GM12878 (cell line): Measurements from ENCODE around the gene F7. TPM values are rescaled to one million over a fixed set of nuclear protein-coding genes. Genes with fewer than 3 reads are reported as not detected.
"Not testable (repeated sequence)": the region's sequence is repeated elsewhere in the genome, so short reads cannot be mapped to it uniquely, and the experiment has no call there.

Source experiments
- ATAC-seq: fragments of 200-7000 bp; cut with Tn5 transposase; 3 replicates; pipeline ENCODE4 v1.9.1; 2020; ENCODE audit warnings: mild to moderate bottlenecking, moderate library complexity
- BruUV-seq: library from RNA; stranded (reverse); fragments of 400-500 nt; replicated peaks from 2 replicates; lab custom pipeline; 2021; lab: Mats Ljungman, UMichigan
- CTCF ChIA-PET: fragments of 300-600 bp; sonication (Branson Sonifier 250); formaldehyde crosslinking; extraction: SDS; loops from one replicate; lab custom pipeline; 2021; ENCODE audit warnings: inconsistent platforms; lab: Yijun Ruan, JAX
- POLR2A ChIA-PET: fragments of 350-600 bp; formaldehyde crosslinking; extraction: SDS; loops from one replicate; lab custom pipeline; 2021; ENCODE audit warnings: inconsistent platforms; lab: Charles Lee
- RAD21 ChIA-PET: fragments of 300-600 bp; sonication (Branson Sonifier 250); formaldehyde crosslinking; loops from one replicate; lab custom pipeline; 2023; ENCODE audit warnings: antibody characterized with exemption; ENCODE audit not compliant: unreplicated experiment; lab: Charles Lee
- SMC1A ChIA-PET: fragments of 300-600 bp; sonication (Branson Sonifier 250); formaldehyde crosslinking; loops from one replicate; lab custom pipeline; 2023; ENCODE audit not compliant: unreplicated experiment, uncharacterized antibody; lab: Charles Lee
- DNase-seq: peaks from one replicate; pipeline ENCODE4 v3.0.0-alpha.2; 2011; ENCODE audit warnings: low read depth, low spot score
- FAIRE-seq: peaks from 3 replicates; lab custom pipeline; 2011; peaks lifted over from hg19 to GRCh38; lab: Jason Lieb, UNC
- H2AFZ ChIP-seq: 2 replicates; pipeline ENCODE4 v1.6.0; 2011; ENCODE audit warnings: low read depth, low read length, control low read depth; ENCODE audit not compliant: control insufficient read depth
- H3K27ac ChIP-seq: 2 replicates; pipeline ENCODE4 v1.5.1; 2011; ENCODE audit warnings: control low read depth; ENCODE audit not compliant: control insufficient read depth, insufficient read depth
- H3K27me3 ChIP-seq, 2 experiments: replicated peaks in 1 of 2; 2 replicates each; pipeline versions ENCODE4 v1.6.0 to v1.6.1; 2011; ENCODE audit warnings: low read length in 1 of 2; ENCODE audit not compliant: control insufficient read depth in 2 of 2, insufficient read depth in 2 of 2
- H3K36me3 ChIP-seq, 2 experiments: 2 replicates each; pipeline ENCODE4 v1.5.1; 2011; ENCODE audit warnings: low read length in 1 of 2; ENCODE audit not compliant: control insufficient read depth in 2 of 2, insufficient read depth in 2 of 2
- H3K4me1 ChIP-seq: 2 replicates; pipeline ENCODE4 v1.6.1; 2011; ENCODE audit warnings: mild to moderate bottlenecking, low read length, moderate library complexity, mixed read lengths; ENCODE audit not compliant: control insufficient read depth, insufficient read depth
- H3K4me2 ChIP-seq: 2 replicates; pipeline ENCODE4 v1.6.0; 2011; ENCODE audit warnings: control low read depth; ENCODE audit not compliant: control insufficient read depth, insufficient read depth
- H3K4me3 ChIP-seq: fragments of 200-600 bp; sonication (generic); 2 replicates; pipeline ENCODE4 v1.5.1; 2016
- H3K79me2 ChIP-seq: 2 replicates; pipeline ENCODE4 v1.6.0; 2011; ENCODE audit warnings: low read length; ENCODE audit not compliant: control insufficient read depth, insufficient read depth
- H3K9ac ChIP-seq: 2 replicates; pipeline ENCODE4 v1.8.0; 2011; ENCODE audit warnings: low read length, control low read depth, mixed read lengths; ENCODE audit not compliant: control insufficient read depth, insufficient read depth
- H3K9me3 ChIP-seq: replicated peaks from 3 replicates; pipeline ENCODE4 v1.5.1; 2011; ENCODE audit warnings: mild to moderate bottlenecking, low read length; ENCODE audit not compliant: control insufficient read depth, insufficient read depth
- H4K20me1 ChIP-seq: 2 replicates; pipeline ENCODE4 v1.6.0; 2011; ENCODE audit not compliant: control insufficient read depth, insufficient read depth
- BMI1 ChIP-seq: fragments of 450-650 bp; IDR thresholded peaks from 2 replicates; pipeline ENCODE4 v1.6.1; 2016; ENCODE audit warnings: mild to moderate bottlenecking, moderate library complexity, borderline replicate concordance
- BRCA1 ChIP-seq: IDR thresholded peaks from 2 replicates; pipeline ENCODE4 v1.6.1; 2011; ENCODE audit warnings: low read depth, low read length, improper control_type of control experiment
- CBX5 ChIP-seq: sonication (generic); IDR thresholded peaks from 2 replicates; pipeline ENCODE4 v1.6.1; 2016; ENCODE audit warnings: low read depth, moderate library complexity, mild to moderate bottlenecking, inconsistent platforms
- CUX1 ChIP-seq: IDR thresholded peaks from 2 replicates; pipeline ENCODE4 v1.6.1; 2012; ENCODE audit warnings: improper control_type of control experiment, low read depth, low read length; ENCODE audit not compliant: insufficient replicate concordance
- MAX ChIP-seq: IDR thresholded peaks from 2 replicates; pipeline ENCODE4 v1.6.1; 2012; ENCODE audit warnings: low read depth, low read length, improper control_type of control experiment
- RB1 ChIP-seq: fragments of 450-650 bp; formaldehyde crosslinking; IDR thresholded peaks from 2 replicates; pipeline ENCODE4 v1.6.1; 2017; ENCODE audit warnings: mild to moderate bottlenecking, borderline replicate concordance
- YY1 ChIP-seq: IDR thresholded peaks from 2 replicates; pipeline ENCODE4 v1.6.1; 2011; ENCODE audit warnings: low read depth, mild to moderate bottlenecking, low read length
- WGBS: methylation state at CpG from one replicate; pipeline ENCODE4 v1.1.6; 2016; ENCODE audit warnings: low lambda C conversion rate; ENCODE audit not compliant: insufficient replicate concordance, insufficient coverage; ENCODE audit errors: missing lambda C conversion rate; 5-methylcytosine and 5-hydroxymethylcytosine counted together
- in situ Hi-C: fragments of 300-500 bp; cut with MboI; formaldehyde crosslinking; loops from 9 replicates; pipeline ENCODE4 v1.14.3; 2018; ENCODE audit warnings: mixed read lengths
- intact Hi-C: fragments of 100-400 bp; cut with micrococcal nuclease; formaldehyde crosslinking; loops from one replicate; pipeline ENCODE4 v1.14.2; 2022; ENCODE audit not compliant: unreplicated experiment
- polyA plus RNA-seq, 11 experiments: library from polyadenylated mRNA; depleted of rRNA in 4 of 11; unstranded in 6 of 11; stranded (reverse) in 5 of 11; fragments of >200 nt; fragmentation: Nextera tagmentation in 4 of 11; fragmentation: Illumina TruSeq in 1 of 11; extraction: Ambion mirVana in 4 of 11; extraction: Trizol in 1 of 11; gene quantifications; 1 replicate in 1 of 11; 2 replicates in 10 of 11; pipeline versions ENCODE4 v1.2.1 to v1.2.3, GENCODE V29; 2011 to 2016; ENCODE audit warnings: inconsistent platforms in 2 of 11, missing spikeins in 2 of 11, low read depth in 1 of 11
- total RNA-seq, 4 experiments: library from RNA; depleted of rRNA in 3 of 4; stranded (reverse); fragments of >200 nt in 3 of 4; fragmentation: Illumina TruSeq in 1 of 4; extraction: Trizol in 1 of 4; gene quantifications; 2 replicates each; pipeline versions ENCODE4 v1.2.1 to v1.2.3, GENCODE V29; 2013 to 2021

Gene F7
- total and polyA plus RNA-seq, 10 of the 15 experiments (the other 5 are each of a cell fraction or from before 2014, with no cell fraction given), result not detected

GRCh38 chr13:113057084-113057483 is 48.5 kb upstream of the F7 start (continued):
- no peak for TF ChIP-seq CUX1
- no peak for TF ChIP-seq RB1
- no peak for TF ChIP-seq MAX
- TF ChIP-seq YY1, result no peak
- no peak for TF ChIP-seq BMI1
- no peak for TF ChIP-seq CBX5
- TF ChIP-seq BRCA1, result no peak

GRCh38 chr13:113057559-113057958 is 48.0 kb upstream of the F7 start:
- H3K4me1 ChIP-seq, CTCF ChIA-PET, intact Hi-C loops, H3K79me2 ChIP-seq, H3K4me2 ChIP-seq, RAD21 ChIA-PET, H3K9me3 ChIP-seq, POLR2A ChIA-PET, FAIRE-seq, H2AFZ ChIP-seq, ATAC-seq, H3K4me3 ChIP-seq, H3K27me3 ChIP-seq, H3K36me3 ChIP-seq, H3K27ac ChIP-seq, H3K9ac ChIP-seq, in situ Hi-C loops, DNase-seq, SMC1A ChIA-PET, BruUV-seq, H4K20me1 ChIP-seq: not testable (repeated sequence)
- WGBS, result 52% methylated on average over 3 of the region's 3 CpGs
